PC-9 (cell line): ENCODE results near the gene OR6A2.

Source experiments
- CTCF ChIP-seq: fragments of 200-600 bp; sonication (generic); conservative IDR thresholded peaks from 2 replicates; pipeline ENCODE4 v1.6.1; 2017; ENCODE audit warnings: mixed run types, antibody characterized with exemption, mild to moderate bottlenecking, moderate library complexity
- EZH2 ChIP-seq: fragments of 200-600 bp; sonication (generic); IDR thresholded peaks from 2 replicates; pipeline ENCODE4 v1.8.0; 2017; ENCODE audit warnings: antibody characterized with exemption, low read depth

GRCh38 chr11:6771926-6772893 lies 27.3 kb downstream of the OR6A2 start, which contains the start of gene OR2AG2:
- TF ChIP-seq CTCF = no peak
- no peak for TF ChIP-seq EZH2
